RWPE2 (cell line): Measurements from ENCODE around the gene CHKB.

Source experiments
- ATAC-seq: fragments of 200-7000 bp; cut with Tn5 transposase; 3 replicates; pipeline ENCODE4 v1.9.1; 2021; ENCODE audit warnings: low read depth
- DNase-seq: peaks from one replicate; pipeline ENCODE4 v3.0.0-alpha.2; 2020; ENCODE audit warnings: low spot score
- H3K27ac ChIP-seq: fragments of 450-650 bp; 2 replicates; pipeline ENCODE4 v1.5.1; 2017; ENCODE audit warnings: mild to moderate bottlenecking; ENCODE audit not compliant: poor library complexity, severe bottlenecking
- H3K27me3 ChIP-seq: fragments of 250-450 bp; sonication (Bioruptor Pico); 2 replicates; pipeline ENCODE4 v1.5.1; 2021; ENCODE audit warnings: mild to moderate bottlenecking, moderate library complexity; ENCODE audit not compliant: insufficient read depth, poor library complexity, severe bottlenecking
- H3K36me3 ChIP-seq: fragments of 250-450 bp; sonication (Bioruptor Pico); 2 replicates; pipeline ENCODE4 v1.5.1; 2020; ENCODE audit warnings: low read depth, mild to moderate bottlenecking, moderate library complexity
- H3K4me1 ChIP-seq: fragments of 250-450 bp; sonication (Bioruptor Pico); 2 replicates; pipeline ENCODE4 v1.5.1; 2021; ENCODE audit warnings: mild to moderate bottlenecking, moderate library complexity; ENCODE audit not compliant: insufficient read depth, poor library complexity, severe bottlenecking
- H3K4me3 ChIP-seq: fragments of 250-450 bp; sonication (Bioruptor Pico); 2 replicates; pipeline ENCODE4 v1.5.1; 2021; ENCODE audit warnings: mild to moderate bottlenecking, moderate library complexity; ENCODE audit not compliant: severe bottlenecking
- H3K9me3 ChIP-seq: fragments of 250-450 bp; sonication (Bioruptor Pico); 2 replicates; pipeline ENCODE4 v1.5.1; 2021; ENCODE audit warnings: mild to moderate bottlenecking, moderate library complexity; ENCODE audit not compliant: severe bottlenecking
- TF ChIP-seq, protein P1 (sequence below): fragments of 450-650 bp; IDR thresholded peaks from one replicate; pipeline ENCODE4 v1.5.1; 2017; ENCODE audit warnings: mild to moderate bottlenecking, moderate library complexity; ENCODE audit not compliant: poor library complexity, severe bottlenecking

Gene CHKB

DNA sequence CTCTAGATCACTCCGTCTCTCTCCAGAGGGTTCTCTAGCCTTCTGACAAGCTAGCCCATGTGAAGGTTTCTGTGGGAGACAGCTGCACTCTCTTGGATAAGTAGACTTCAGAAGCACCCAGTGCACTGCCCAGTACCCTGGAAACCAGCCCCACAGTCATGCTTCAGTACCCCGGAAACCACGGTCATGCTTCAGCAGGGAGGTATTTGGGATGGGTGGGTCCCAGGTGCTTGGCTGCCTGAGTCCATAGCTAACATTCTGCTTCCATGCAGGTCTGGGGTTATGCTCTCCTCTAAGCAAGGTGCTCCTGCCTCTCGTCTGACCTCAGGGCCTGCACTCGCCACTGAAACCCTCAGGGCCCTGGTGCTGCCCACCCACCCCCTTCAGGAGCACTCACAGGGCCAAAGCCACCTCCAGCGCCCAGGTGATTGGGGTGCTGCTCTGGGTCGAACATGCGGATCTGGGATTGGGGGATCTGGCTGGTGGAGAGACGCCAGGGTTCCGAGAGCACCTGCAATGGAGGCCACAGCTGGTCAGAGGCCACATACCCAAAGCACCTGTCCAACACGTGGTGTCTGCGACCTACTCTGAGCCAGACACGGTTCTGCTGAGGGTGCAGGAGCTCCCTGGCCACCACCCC lies 12.6 kb downstream of the CHKB start:
- H3K36me3 ChIP-seq: peaks cover 12% of the 10 kb centered on the region
- TF ChIP-seq, protein P1, sequence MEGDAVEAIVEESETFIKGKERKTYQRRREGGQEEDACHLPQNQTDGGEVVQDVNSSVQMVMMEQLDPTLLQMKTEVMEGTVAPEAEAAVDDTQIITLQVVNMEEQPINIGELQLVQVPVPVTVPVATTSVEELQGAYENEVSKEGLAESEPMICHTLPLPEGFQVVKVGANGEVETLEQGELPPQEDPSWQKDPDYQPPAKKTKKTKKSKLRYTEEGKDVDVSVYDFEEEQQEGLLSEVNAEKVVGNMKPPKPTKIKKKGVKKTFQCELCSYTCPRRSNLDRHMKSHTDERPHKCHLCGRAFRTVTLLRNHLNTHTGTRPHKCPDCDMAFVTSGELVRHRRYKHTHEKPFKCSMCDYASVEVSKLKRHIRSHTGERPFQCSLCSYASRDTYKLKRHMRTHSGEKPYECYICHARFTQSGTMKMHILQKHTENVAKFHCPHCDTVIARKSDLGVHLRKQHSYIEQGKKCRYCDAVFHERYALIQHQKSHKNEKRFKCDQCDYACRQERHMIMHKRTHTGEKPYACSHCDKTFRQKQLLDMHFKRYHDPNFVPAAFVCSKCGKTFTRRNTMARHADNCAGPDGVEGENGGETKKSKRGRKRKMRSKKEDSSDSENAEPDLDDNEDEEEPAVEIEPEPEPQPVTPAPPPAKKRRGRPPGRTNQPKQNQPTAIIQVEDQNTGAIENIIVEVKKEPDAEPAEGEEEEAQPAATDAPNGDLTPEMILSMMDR: no peak
- DNase-seq (no peak), ATAC-seq (no peak)
- H3K27me3 ChIP-seq: no peaks in the 10 kb centered on the region
- H3K9me3 ChIP-seq: no peaks in the 10 kb centered on the region
- no peak overlapping the region for H3K27ac ChIP-seq
- no peaks in the 10 kb centered on the region for H3K4me1 ChIP-seq
- H3K4me3 ChIP-seq: no peak overlapping the region

DNA sequence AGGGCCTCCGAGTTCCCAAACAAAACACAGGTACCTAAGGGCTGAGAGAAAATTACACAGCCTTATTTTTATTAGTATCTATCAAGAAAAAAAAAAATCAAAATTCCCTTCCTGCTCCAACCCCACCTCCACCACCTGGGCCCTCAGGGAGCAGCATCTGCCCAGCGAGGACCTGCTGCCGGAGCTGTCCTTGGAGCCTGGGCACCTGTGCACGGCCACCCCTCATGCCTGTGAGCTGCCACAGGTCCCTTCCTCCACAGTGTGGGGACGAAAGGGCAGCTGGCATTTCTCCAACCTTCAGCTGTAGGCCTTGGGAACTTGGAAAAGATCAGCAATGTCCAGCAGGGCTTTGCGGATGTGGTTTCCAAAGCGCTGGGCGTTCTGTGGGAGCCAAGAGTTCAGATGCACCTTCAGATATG lies 13.6 kb downstream of the CHKB start:
- Histone ChIP-seq H3K36me3 (peaks cover 12% of the 10 kb centered on the region), H3K27ac (no peak overlapping the region), H3K9me3 (no peaks in the 10 kb centered on the region), H3K4me1 (no peaks in the 10 kb centered on the region), H3K4me3 (no peak overlapping the region), H3K27me3 (no peaks in the 10 kb centered on the region)
- no peak for DNase-seq
- TF ChIP-seq, protein P1: no peak
- no peak for ATAC-seq

DNA sequence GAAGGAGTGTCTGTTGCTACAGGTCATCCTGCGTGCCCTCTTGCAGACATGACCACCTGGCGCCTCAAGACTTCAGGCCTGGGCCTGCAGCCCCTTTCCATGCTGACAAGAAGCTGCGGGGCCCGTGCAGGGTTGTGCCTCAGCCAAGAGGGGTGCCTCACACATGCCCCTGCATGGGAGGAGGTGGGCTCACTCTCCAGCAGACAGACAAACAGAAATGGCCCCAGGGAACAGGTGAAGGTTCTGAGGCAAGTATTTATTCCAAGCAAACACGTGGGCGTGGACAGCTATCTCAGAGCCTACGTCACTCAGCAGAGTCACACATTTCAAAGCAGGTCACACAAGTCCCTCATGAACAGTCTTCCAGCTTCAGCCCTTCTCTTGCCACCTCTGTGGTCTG lies 14.0 kb downstream of the CHKB start:
- Histone ChIP-seq H3K27ac (no peak overlapping the region), H3K4me1 (no peaks in the 10 kb centered on the region), H3K27me3 (no peaks in the 10 kb centered on the region), H3K4me3 (no peak overlapping the region), H3K9me3 (no peaks in the 10 kb centered on the region), H3K36me3 (peaks cover 12% of the 10 kb centered on the region)
- DNase-seq (no peak), ATAC-seq (no peak)
- TF ChIP-seq, protein P1: no peak

DNA sequence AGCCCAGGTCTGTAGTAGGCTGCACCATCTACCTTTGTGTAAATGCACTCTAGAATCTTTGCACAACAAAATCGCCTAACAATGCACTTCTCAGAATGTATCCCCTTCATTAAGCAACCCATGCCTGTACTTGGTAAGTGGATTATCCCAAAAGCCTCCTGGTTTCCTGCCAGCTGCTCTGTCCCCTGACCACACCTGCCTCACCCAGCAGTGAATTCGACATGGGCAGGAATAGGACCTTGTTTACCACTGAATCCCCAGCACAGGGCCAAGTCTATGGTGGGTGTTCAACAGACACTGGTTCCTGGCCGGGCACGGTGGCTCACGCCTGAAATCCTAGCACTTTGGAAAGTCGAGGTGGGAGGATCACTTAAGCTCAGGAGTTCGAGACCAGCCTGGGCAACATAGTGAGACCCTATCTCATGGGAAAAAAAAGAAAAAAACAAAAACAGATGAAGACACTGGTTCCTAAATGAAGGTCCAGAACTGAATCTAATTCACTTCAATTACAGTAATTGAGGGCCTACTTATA lies 14.9 kb downstream of the CHKB start:
- Histone ChIP-seq H3K27me3 (no peaks in the 10 kb centered on the region), H3K9me3 (no peaks in the 10 kb centered on the region), H3K4me3 (no peak overlapping the region), H3K4me1 (no peaks in the 10 kb centered on the region), H3K27ac (no peak overlapping the region), H3K36me3 (peaks cover 12% of the 10 kb centered on the region)
- no peak for DNase-seq
- TF ChIP-seq, protein P1: no peak
- ATAC-seq: no peak

DNA sequence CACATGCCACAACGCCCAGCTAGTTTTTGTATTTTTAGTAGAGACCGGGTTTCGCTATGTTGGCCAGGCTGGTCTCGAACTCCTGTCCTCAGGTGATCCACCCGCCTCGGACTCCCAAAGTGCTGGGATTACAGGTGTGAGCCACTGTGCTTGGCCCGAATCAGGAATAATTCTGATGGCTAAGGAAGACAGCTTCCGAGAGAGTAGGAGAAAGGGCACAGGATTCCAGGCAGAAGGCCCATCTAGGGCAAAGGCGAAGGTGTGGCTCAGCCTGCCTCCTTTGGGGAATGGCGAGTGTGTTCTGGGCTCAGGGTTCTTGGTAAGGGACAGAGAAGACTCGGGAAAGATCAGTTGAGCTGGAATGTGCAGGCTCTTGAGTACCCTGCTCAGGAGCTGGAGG lies 18.4 kb downstream of the CHKB start:
- ATAC-seq (no peak), DNase-seq (no peak)
- Histone ChIP-seq H3K27ac (no peak overlapping the region), H3K4me1 (no peaks in the 10 kb centered on the region), H3K27me3 (no peaks in the 10 kb centered on the region), H3K4me3 (no peak overlapping the region), H3K36me3 (no peaks in the 10 kb centered on the region; the same call in 1 of the 2 replicates), H3K9me3 (no peaks in the 10 kb centered on the region)
- TF ChIP-seq, protein P1: no peak
